Trophoblast cell (in vitro differentiated cells and primary cell): ENCODE results near the gene GNAT1.
A peak's percentile ranks its signal among the peaks of the same experiment; 100 is the strongest.

ENCODE experiments used
- DNase-seq, 2 donors: peaks; one replicate each; pipeline ENCODE4 v3.0.0-alpha.2; 2016
- H2AFZ ChIP-seq: 2 replicates; pipeline ENCODE4 v1.6.1; 2013; ENCODE audit warnings: low read length, moderate library complexity, mild to moderate bottlenecking; ENCODE audit not compliant: insufficient read depth, poor library complexity
- H2AK5ac ChIP-seq: 2 replicates; pipeline ENCODE4 v1.6.1; 2013; ENCODE audit warnings: mild to moderate bottlenecking, low read length
- H2BK120ac ChIP-seq: 2 replicates; pipeline ENCODE4 v1.6.1; 2013; ENCODE audit warnings: low read length, mild to moderate bottlenecking, moderate library complexity; ENCODE audit not compliant: insufficient read depth, poor library complexity
- H2BK12ac ChIP-seq: 2 replicates; pipeline ENCODE4 v1.6.1; 2013; ENCODE audit warnings: mild to moderate bottlenecking, low read length, moderate library complexity
- H2BK5ac ChIP-seq: 2 replicates; pipeline ENCODE4 v1.6.1; 2013; ENCODE audit warnings: low read length, low read depth, moderate library complexity, mild to moderate bottlenecking; ENCODE audit not compliant: poor library complexity
- H3K14ac ChIP-seq: 2 replicates; pipeline ENCODE4 v1.6.1; 2013; ENCODE audit warnings: mild to moderate bottlenecking, low read length
- H3K18ac ChIP-seq: 2 replicates; pipeline ENCODE4 v1.6.1; 2013; ENCODE audit warnings: mild to moderate bottlenecking, low read length
- H3K23ac ChIP-seq: 2 replicates; pipeline ENCODE4 v1.6.1; 2013; ENCODE audit warnings: low read length
- H3K27ac ChIP-seq: 2 replicates; pipeline ENCODE4 v1.5.1; 2013; ENCODE audit warnings: low read depth, mild to moderate bottlenecking, inconsistent platforms, low read length, moderate library complexity
- H3K27me3 ChIP-seq: 2 replicates; pipeline ENCODE4 v1.6.1; 2013; ENCODE audit warnings: inconsistent platforms, mild to moderate bottlenecking, low read length, moderate library complexity; ENCODE audit not compliant: insufficient read depth
- H3K36me3 ChIP-seq, 2 experiments: 1 replicate in 1 of 2; 2 replicates in 1 of 2; pipeline ENCODE4 v1.6.1; 2013; ENCODE audit warnings: low read length in 2 of 2, mild to moderate bottlenecking in 2 of 2, moderate library complexity in 1 of 2; ENCODE audit not compliant: insufficient read depth in 2 of 2, control insufficient read depth in 1 of 2
- H3K4ac ChIP-seq: 2 replicates; pipeline ENCODE4 v1.6.1; 2013; ENCODE audit warnings: low read depth, mild to moderate bottlenecking, low read length, moderate library complexity
- H3K4me1 ChIP-seq, 2 experiments: 1 replicate in 1 of 2; 2 replicates in 1 of 2; pipeline ENCODE4 v1.6.1; 2013; ENCODE audit warnings: low read length in 2 of 2, mild to moderate bottlenecking in 2 of 2, moderate library complexity in 1 of 2; ENCODE audit not compliant: insufficient read depth in 2 of 2, control insufficient read depth in 1 of 2
- H3K4me2 ChIP-seq: 2 replicates; pipeline ENCODE4 v1.6.1; 2013; ENCODE audit warnings: inconsistent platforms, mild to moderate bottlenecking, low read length, moderate library complexity
- H3K4me3 ChIP-seq: 2 replicates; pipeline ENCODE4 v1.5.1; 2013; ENCODE audit warnings: mild to moderate bottlenecking, low read depth, low read length, inconsistent platforms
- H3K79me1 ChIP-seq: one replicate; pipeline ENCODE4 v1.6.1; 2013; ENCODE audit warnings: low read length
- H3K79me2 ChIP-seq: 2 replicates; pipeline ENCODE4 v1.6.1; 2013; ENCODE audit warnings: low read length, mild to moderate bottlenecking; ENCODE audit not compliant: control insufficient read depth, insufficient read depth, poor library complexity
- H3K9ac ChIP-seq: 2 replicates; pipeline ENCODE4 v1.6.1; 2013; ENCODE audit warnings: mild to moderate bottlenecking, low read length
- H3K9me3 ChIP-seq: 2 replicates; pipeline ENCODE4 v1.6.1; 2013; ENCODE audit warnings: low read depth, mild to moderate bottlenecking, control low read depth, inconsistent platforms, low read length; ENCODE audit not compliant: insufficient read depth
- H4K12ac ChIP-seq: 2 replicates; pipeline ENCODE4 v1.6.1; 2013; ENCODE audit warnings: low read depth, mild to moderate bottlenecking, low read length, moderate library complexity
- H4K8ac ChIP-seq: 2 replicates; pipeline ENCODE4 v1.6.1; 2013; ENCODE audit warnings: low read depth, mild to moderate bottlenecking, low read length, moderate library complexity
- H4K91ac ChIP-seq: one replicate; pipeline ENCODE4 v1.6.1; 2013; ENCODE audit warnings: low read depth, mild to moderate bottlenecking, low read length, moderate library complexity
- WGBS: extraction: QIAGEN DNeasy Blood & Tissue Kit; methylation state at CpG from one replicate; pipeline ENCODE4 v1.1.7; 2013; ENCODE audit warnings: missing lambda C conversion rate; ENCODE audit not compliant: insufficient read length, insufficient coverage; ENCODE audit errors: extremely low coverage; 5-methylcytosine and 5-hydroxymethylcytosine counted together

The GNAT1 gene

GRCh38 chr3:50192689-50193141, 1.3 kb downstream of the GNAT1 start:
- no peak overlapping the region for H3K23ac ChIP-seq
- no CpG with 5 or more reads among the region's 21 CpGs for WGBS
- peak; percentile 52 to 86 for DNase-seq
- H3K4ac ChIP-seq = no peak overlapping the region
- H2AFZ ChIP-seq = no peak overlapping the region
- no peak overlapping the region for H2BK120ac ChIP-seq
- no peak overlapping the region for H4K91ac ChIP-seq
- H3K4me3 ChIP-seq = no peak overlapping the region
- no peaks in the 10 kb centered on the region for H3K9me3 ChIP-seq
- H3K4me2 ChIP-seq = no peak overlapping the region
- peaks cover 0 to 4% of the 10 kb centered on the region in 2 experiments for H3K4me1 ChIP-seq
- H3K27ac ChIP-seq = no peak overlapping the region
- no peak overlapping the region for H2BK5ac ChIP-seq
- peaks cover 4 to 5% of the 10 kb centered on the region in 2 experiments for H3K36me3 ChIP-seq
- no peaks in the 10 kb centered on the region for H3K79me2 ChIP-seq
- no peak overlapping the region for H2BK12ac ChIP-seq
- H3K14ac ChIP-seq = no peak overlapping the region
- H3K27me3 ChIP-seq = no peaks in the 10 kb centered on the region
- no peak overlapping the region for H4K12ac ChIP-seq
- H4K8ac ChIP-seq = no peak overlapping the region
- no peak overlapping the region for H3K18ac ChIP-seq
- no peak overlapping the region for H2AK5ac ChIP-seq
- H3K9ac ChIP-seq = no peak overlapping the region
- no peaks in the 10 kb centered on the region for H3K79me1 ChIP-seq

DNA sequence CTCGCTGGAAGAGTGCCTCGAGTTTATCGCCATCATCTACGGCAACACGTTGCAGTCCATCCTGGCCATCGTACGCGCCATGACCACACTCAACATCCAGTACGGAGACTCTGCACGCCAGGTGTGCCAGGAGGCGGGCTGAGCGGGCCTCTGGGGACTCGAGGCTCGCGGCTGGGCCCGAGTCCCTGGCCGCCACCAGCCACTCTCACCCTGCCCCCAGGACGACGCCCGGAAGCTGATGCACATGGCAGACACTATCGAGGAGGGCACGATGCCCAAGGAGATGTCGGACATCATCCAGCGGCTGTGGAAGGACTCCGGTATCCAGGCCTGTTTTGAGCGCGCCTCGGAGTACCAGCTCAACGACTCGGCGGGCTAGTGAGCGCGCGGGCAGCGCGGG, 1.9 kb downstream of the GNAT1 start:
- H2AK5ac ChIP-seq = no peak overlapping the region
- no peak overlapping the region for H3K23ac ChIP-seq
- peaks cover under 1 to 1% of the 10 kb centered on the region in 2 experiments for H3K36me3 ChIP-seq
- H3K27ac ChIP-seq = no peak overlapping the region
- no peak overlapping the region for H3K4ac ChIP-seq
- H2BK120ac ChIP-seq = no peak overlapping the region
- no peak overlapping the region for H3K18ac ChIP-seq
- H3K4me3 ChIP-seq = no peak overlapping the region
- no peaks in the 10 kb centered on the region for H3K27me3 ChIP-seq
- WGBS = no CpG with 5 or more reads among the region's 36 CpGs
- H2BK12ac ChIP-seq = no peak overlapping the region
- H3K9me3 ChIP-seq = no peaks in the 10 kb centered on the region
- peaks cover 0 to 4% of the 10 kb centered on the region in 2 experiments for H3K4me1 ChIP-seq
- H4K8ac ChIP-seq = no peak overlapping the region
- DNase-seq = no peak
- H2BK5ac ChIP-seq = no peak overlapping the region
- H3K14ac ChIP-seq = no peak overlapping the region
- H3K79me2 ChIP-seq = no peaks in the 10 kb centered on the region
- no peak overlapping the region for H4K12ac ChIP-seq
- no peak overlapping the region for H2AFZ ChIP-seq
- H4K91ac ChIP-seq = no peak overlapping the region
- no peak overlapping the region for H3K9ac ChIP-seq
- H3K4me2 ChIP-seq = no peak overlapping the region
- H3K79me1 ChIP-seq = no peaks in the 10 kb centered on the region

- Histone ChIP-seq H4K8ac (no peak overlapping the region), H2BK5ac (no peak overlapping the region), H3K14ac (no peak overlapping the region), H3K18ac (no peak overlapping the region), H3K4ac (no peak overlapping the region), H3K9ac (no peak overlapping the region), H3K79me1 (no peaks in the 10 kb centered on the region), H3K4me1 (peaks cover 0 to 4% of the 10 kb centered on the region in 2 experiments), H3K4me2 (no peak overlapping the region), H4K91ac (no peak overlapping the region), H2AK5ac (no peak overlapping the region), H2BK12ac (no peak overlapping the region), H3K27me3 (no peaks in the 10 kb centered on the region), H3K36me3 (no peaks in the 10 kb centered on the region), H2AFZ (no peak overlapping the region), H3K79me2 (no peaks in the 10 kb centered on the region), H3K4me3 (no peak overlapping the region), H3K23ac (no peak overlapping the region), H3K27ac (no peak overlapping the region), H3K9me3 (no peaks in the 10 kb centered on the region), H4K12ac (no peak overlapping the region), H2BK120ac (no peak overlapping the region)
- WGBS = no CpG with 5 or more reads among the region's 34 CpGs
- DNase-seq = no peak
Observed at GRCh38 chr3:50193746-50194127, 2.3 kb downstream of the GNAT1 start.

GRCh38 chr3:50194128-50194902, 2.9 kb downstream of the GNAT1 start:
- Histone ChIP-seq H3K4me2 (no peak overlapping the region), H3K27ac (no peak overlapping the region), H3K9ac (no peak overlapping the region), H2AFZ (no peak overlapping the region), H2AK5ac (no peak overlapping the region), H3K18ac (no peak overlapping the region), H3K9me3 (no peaks in the 10 kb centered on the region), H2BK12ac (no peak overlapping the region), H3K4ac (no peak overlapping the region), H2BK120ac (no peak overlapping the region), H3K79me2 (no peaks in the 10 kb centered on the region), H3K79me1 (no peaks in the 10 kb centered on the region), H4K91ac (no peak overlapping the region), H3K4me1 (peaks cover 0 to 4% of the 10 kb centered on the region in 2 experiments), H3K14ac (no peak overlapping the region), H4K8ac (no peak overlapping the region), H3K36me3 (no peaks in the 10 kb centered on the region), H4K12ac (no peak overlapping the region), H3K27me3 (no peaks in the 10 kb centered on the region), H2BK5ac (no peak overlapping the region), H3K4me3 (no peak overlapping the region), H3K23ac (no peak overlapping the region)
- peak; percentile 31 to 63 for DNase-seq
- WGBS = no CpG with 5 or more reads among the region's 70 CpGs
